ENCODE data around the gene ZNF512.
"Not testable (repeated sequence)": the region's sequence is repeated elsewhere in the genome, so short reads cannot be mapped to it uniquely, and the experiment has no call there.

The ZNF512 gene

GRCh38 chr2:27581417-27582128, 1.3 kb upstream of the ZNF512 start:
- DNase-seq (ENCODE audit: insufficient read length, low spot score): no peak
- no peak for FAIRE-seq

- FAIRE-seq (no peak), DNase-seq (ENCODE audit: insufficient read length, low spot score) (no peak)
These were observed 630 bp upstream of the ZNF512 start for GRCh38 chr2:27582129-27582694.

GRCh38 chr2:27583390-27583915, 611 bp downstream of the ZNF512 start:
- FAIRE-seq (peak; percentile 64), DNase-seq (ENCODE audit: insufficient read length, low spot score) (no peak)

GRCh38 chr2:27584597-27584996, 1.8 kb downstream of the ZNF512 start:
- no peak for DNase-seq (ENCODE audit: insufficient read length, low spot score)
- FAIRE-seq: no peak

- no peak for FAIRE-seq
- DNase-seq (ENCODE audit: insufficient read length, low spot score): no peak
These were observed 4.2 kb downstream of the ZNF512 start for GRCh38 chr2:27587025-27587424.

GRCh38 chr2:27588308-27588707, 5.5 kb downstream of the ZNF512 start:
- DNase-seq (ENCODE audit: insufficient read length, low spot score): no peak

GRCh38 chr2:27591745-27592144, 8.9 kb downstream of the ZNF512 start:
- FAIRE-seq (no peak), DNase-seq (ENCODE audit: insufficient read length, low spot score) (no peak)

More at GRCh38 chr2:27588308-27588707, 5.5 kb downstream of the ZNF512 start:
- no peak for FAIRE-seq

- FAIRE-seq (no peak), DNase-seq (ENCODE audit: insufficient read length, low spot score) (no peak)
These were observed 10.4 kb downstream of the ZNF512 start for GRCh38 chr2:27593240-27593639.

GRCh38 chr2:27594020-27594703, 11.3 kb downstream of the ZNF512 start:
- FAIRE-seq; DNase-seq (ENCODE audit: insufficient read length, low spot score): not testable (repeated sequence)

GRCh38 chr2:27595412-27595811, 12.6 kb downstream of the ZNF512 start:
- FAIRE-seq: not testable (repeated sequence)

GRCh38 chr2:27596627-27597026, 13.8 kb downstream of the ZNF512 start:
- DNase-seq (ENCODE audit: insufficient read length, low spot score) (no peak), FAIRE-seq (no peak)

More at GRCh38 chr2:27595412-27595811, 12.6 kb downstream of the ZNF512 start:
- DNase-seq (ENCODE audit: insufficient read length, low spot score): not testable (repeated sequence)

- no peak for FAIRE-seq
- DNase-seq (ENCODE audit: insufficient read length, low spot score): no peak
These were observed 23.8 kb downstream of the ZNF512 start for GRCh38 chr2:27606611-27607010.

- DNase-seq (ENCODE audit: insufficient read length, low spot score): no peak
- FAIRE-seq: no peak
These were observed 31.1 kb downstream of the ZNF512 start for GRCh38 chr2:27613985-27614384.

GRCh38 chr2:27615316-27615715, 32.5 kb downstream of the ZNF512 start:
- DNase-seq (ENCODE audit: insufficient read length, low spot score) (no peak), FAIRE-seq (no peak)

GRCh38 chr2:27621524-27621923, 38.7 kb downstream of the ZNF512 start:
- no peak for FAIRE-seq
- no peak for DNase-seq (ENCODE audit: insufficient read length, low spot score)

- FAIRE-seq (no peak), DNase-seq (ENCODE audit: insufficient read length, low spot score) (no peak)
These were observed 40.1 kb downstream of the ZNF512 start for GRCh38 chr2:27622921-27623384.

GRCh38 chr2:27624943-27625342, 42.1 kb downstream of the ZNF512 start:
- FAIRE-seq (no peak), DNase-seq (ENCODE audit: insufficient read length, low spot score) (no peak)

GRCh38 chr2:27626323-27626722, 43.5 kb downstream of the ZNF512 start:
- not testable (repeated sequence) for FAIRE-seq

GRCh38 chr2:27626921-27627320, 44.1 kb downstream of the ZNF512 start:
- not testable (repeated sequence) for FAIRE-seq; DNase-seq (ENCODE audit: insufficient read length, low spot score)

More at GRCh38 chr2:27626323-27626722, 43.5 kb downstream of the ZNF512 start:
- not testable (repeated sequence) for DNase-seq (ENCODE audit: insufficient read length, low spot score)

- FAIRE-seq: no peak
- no peak for DNase-seq (ENCODE audit: insufficient read length, low spot score)
These were observed 45.3 kb downstream of the ZNF512 start for GRCh38 chr2:27627963-27628766.

Measured in GM19239 (cell line).